OCI-M2 (cell line): Measurements from ENCODE around the gene SPTSSB.

Experiments used
- DNase-seq: peaks from one replicate; lab custom pipeline; 2025; ENCODE audit not compliant: unreplicated experiment; lab: John Stamatoyannopoulos, UW

SPTSSB gene

DNA sequence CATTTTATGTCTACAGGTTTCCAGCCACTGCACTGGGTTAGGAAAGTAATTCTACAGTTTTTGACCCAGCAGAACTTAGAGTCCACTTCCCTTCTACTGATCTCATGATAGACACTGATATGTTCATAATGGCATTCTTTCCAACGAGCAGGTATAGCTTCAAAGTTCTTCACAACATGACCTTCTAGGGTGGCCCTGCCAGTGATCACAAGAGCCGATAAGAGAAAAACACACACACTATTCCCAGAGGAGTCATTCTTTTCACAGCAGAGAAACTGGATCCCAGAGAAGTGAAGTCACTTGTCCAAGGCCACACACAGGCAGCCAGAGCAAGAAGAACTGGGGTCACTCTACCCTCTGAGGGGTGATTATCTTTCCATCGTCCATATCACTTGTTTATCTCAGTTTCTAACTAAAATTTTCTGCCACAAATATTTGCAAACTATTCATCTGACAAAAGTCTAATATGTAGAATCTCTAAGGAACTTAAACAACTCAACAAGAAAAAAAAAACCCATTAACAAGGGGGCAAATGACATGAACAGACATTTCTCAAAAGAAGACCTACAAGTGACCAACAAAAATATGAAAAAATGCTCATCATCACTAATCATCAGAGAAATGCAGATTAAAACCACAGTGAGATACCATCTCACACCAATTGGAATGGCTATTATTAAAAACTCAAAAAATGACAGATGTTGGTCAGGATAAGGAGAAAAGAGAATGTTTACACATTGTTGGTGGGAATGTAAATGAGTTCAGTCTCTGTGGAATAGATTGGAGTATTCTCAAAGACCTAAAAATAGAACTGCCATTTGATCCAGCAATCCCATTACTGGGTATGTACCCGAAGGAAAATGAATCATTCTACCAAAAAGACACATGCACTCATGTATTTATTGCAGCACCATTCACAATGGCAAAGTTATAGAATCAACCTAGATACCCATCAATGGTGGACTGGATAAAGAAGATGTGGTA is 31.5 kb downstream of the SPTSSB start:
- DNase-seq = no peak

DNA sequence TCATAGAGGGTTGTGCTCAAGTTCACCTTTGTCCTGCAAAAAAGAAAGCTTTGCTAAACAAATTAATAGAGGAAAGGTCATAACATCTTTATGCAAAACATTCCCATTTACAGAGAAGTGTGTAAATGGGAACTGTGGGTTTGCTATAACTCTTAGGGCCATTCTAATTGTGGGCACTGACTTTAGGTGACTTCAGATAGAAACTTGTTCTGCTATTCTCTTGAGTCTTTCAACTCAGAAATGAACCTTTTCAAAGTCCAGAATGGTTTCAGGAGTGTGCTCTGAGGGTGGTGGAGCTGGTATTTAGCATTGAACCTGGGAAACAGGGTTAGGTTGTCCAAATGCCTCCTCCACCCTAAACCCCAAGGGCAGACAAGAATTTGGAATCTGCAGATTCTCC is 34.0 kb downstream of the SPTSSB start:
- no peak for DNase-seq

DNA sequence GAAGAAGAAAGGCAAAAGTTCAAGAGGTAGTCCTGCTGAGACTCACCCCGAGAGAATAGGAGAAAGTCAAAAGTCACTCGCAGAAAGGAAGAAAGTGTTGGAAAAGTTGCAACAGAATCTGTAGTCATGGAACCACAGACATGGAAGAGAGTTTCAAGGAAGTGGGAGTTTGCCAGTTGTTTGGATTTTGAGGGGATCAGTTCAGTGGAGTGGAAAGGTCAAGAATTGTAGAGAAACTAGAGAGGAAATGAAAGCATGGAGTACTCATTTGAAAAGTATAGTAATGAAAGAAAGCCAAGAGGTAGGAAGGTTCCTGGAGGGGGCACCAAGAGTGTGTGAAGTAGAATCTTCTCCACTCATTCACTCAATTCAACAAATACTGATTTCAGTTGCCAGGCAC is 34.7 kb downstream of the SPTSSB start:
- no peak for DNase-seq

DNA sequence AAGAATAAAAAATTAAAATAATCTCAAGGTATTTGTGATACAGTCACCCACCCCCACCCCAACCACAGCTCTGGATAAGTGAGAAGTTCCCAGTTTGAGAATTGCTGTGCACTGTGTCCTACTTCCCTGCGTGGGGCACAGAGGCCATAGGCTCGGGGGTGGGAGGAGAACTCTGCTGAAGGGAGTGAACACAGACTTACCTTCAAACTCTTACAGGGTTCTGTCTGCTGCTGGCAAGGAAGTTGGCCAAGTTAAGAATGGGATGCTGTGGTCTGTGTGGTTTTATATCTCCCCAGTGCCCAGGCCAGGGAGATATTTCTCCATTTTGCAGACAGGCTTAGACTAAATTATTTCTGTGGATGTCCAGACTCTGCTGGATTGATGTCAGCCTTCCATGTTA is 37.6 kb downstream of the SPTSSB start:
- no peak for DNase-seq

DNA sequence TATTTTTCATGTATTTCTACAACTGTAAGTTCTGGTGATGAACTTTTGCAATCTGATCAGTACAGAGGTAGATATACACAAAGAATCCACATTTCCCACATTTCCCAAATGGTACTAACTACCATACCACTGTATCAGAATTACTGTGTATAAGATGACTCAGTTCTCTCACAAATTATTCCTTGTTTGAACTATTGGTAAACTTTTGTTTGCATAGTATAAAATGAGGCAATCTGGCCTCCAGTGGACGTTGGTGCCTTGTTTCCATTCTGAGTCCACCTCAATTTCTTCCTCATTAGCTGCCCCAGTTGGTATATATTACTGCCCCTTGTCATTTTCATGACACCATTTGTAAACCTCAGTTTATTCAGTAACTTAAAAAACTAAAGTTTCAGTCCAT is 38.5 kb downstream of the SPTSSB start:
- DNase-seq = no peak

DNA sequence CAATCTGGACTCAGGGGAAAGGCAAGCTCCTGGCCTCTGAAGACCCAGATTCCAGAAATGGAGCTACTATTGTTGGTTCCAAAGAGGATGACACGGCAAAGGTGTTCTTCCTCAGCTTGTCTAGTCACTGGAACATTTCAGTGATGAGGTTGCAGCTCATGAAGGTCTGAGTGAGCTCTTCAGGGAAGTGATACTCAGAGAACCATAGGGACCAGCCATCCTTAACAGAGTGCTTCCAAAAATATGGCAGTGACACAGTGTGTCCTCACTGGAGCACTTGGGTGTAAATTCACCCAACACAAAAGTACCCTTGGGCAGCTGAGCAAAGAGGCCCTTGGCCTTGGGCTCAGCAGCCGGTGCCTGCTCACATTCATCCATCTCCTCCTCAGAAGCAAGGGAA is 46.3 kb downstream of the SPTSSB start:
- no peak for DNase-seq

DNA sequence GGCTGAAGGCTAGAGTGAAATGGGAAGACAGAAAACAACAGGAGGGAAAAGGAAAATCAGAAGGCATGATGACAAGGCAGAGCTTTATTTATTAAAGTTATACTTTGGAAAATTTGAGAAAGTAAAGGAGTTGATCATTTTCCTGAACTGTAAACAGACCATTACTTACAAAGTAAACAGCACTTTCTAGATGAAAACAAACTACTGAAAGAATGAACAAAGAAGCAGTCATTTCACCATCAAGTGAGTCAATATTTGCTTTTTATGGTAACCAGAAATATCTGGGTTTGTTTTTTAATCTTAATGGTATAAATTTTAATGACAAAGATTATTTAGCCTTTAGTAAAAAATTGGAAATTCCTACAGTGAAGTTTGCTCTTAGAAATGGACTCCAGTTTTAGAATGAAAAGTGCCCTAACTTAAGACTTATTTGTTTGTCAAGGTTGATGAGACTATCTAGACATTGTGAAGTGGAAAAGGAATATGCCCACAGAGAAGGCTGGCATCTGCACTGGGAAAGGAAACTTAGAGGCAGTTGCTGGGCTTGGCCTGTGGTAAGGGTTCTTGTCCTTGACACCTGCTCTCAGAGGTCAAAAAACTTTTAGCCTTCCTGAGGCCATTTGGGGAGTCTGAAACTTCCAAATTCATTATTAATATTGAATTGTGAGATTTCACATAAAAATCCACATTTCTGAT is 47.2 kb downstream of the SPTSSB start:
- no peak for DNase-seq

DNA sequence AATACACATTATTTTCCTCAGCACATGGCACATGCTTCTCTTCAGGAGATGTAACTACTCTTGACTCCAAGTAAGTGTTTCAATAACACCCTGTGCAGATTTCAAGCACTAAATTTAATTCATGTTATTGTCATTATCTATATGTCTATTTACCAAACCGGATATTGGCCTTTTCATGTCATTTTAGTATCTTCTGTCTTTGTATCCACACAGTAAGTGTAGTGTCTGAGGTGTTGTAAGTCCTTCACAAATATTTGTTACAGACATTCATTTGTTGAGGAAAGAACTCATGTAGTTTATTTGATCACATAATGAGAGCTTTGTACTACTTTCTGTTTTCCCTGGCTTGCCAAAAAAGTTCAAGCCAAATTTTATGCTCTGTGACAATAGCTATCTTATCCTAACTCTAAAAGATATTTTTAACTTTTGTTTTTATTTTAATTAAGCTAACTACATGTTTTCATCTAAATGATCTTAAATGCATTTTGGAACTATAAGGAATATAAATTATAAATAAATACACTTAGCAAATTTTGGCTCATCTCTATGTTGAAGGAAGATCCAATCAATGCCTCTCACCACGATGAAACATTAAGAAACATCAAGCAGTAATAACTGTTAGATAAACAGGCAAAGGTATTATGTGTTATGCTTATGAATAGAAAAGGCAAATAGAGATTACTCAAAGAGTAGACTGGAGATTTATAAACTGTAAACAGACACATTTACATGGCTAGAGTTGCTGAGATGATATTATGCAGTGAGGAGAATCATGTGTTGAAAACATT is 48.3 kb downstream of the SPTSSB start:
- no peak for DNase-seq

DNA sequence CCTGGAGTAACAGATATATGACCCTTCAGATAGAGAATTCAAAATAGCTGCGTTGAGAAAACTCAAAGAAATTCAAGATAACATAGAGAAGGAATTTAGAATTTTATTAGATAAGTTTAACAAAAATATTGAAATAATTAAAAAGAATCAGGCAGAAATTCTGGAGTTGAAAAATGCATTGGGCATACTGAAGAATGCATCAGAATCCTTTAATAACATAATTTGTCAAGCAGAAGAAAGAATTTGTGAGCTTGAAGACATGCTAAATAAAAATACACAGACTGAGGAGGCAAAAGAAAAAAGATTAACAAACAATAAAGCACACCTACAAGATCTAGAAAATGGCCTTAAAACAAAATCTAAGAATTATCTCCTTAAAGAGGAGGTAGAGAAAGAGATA is 50.5 kb downstream of the SPTSSB start:
- no peak for DNase-seq

DNA sequence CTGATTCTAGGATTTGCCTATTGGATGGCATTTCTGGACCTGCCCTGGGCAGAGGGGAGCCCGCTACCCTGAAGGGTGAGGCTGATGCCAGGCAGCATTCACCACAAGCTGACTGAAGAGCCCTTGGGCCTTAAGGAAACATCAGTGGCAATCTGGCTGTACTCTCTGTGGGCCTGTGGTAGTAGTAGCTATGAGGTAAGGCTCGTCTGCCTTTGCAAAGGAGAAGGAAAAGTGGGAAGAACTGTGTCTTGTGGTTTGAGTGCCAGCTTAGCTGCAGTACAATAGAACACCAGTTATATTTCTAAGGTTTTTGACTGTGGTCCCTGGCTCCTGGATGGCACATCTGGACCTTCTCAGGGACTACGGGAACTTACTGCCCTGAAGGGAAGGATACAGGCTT is 51.5 kb downstream of the SPTSSB start:
- DNase-seq = no peak

DNA sequence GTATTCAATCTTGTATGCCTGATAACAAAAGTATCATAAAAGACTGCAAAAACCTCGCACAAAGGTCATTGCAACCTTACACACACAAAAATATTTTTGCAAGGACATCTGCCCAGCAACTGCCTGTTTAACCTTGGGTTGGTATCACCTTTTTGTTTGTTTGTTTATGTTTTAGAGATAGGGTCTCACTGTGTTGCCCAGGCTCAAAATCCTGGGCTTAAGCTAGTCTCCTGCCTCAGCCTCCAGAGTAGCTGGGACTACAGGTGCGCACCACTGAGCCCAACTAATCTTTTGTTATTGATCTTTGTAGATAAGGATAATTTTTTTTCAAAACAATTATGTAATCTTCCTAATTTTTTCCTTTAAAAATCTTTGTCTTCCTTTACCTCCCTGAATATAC is 54.2 kb downstream of the SPTSSB start:
- DNase-seq = no peak

DNA sequence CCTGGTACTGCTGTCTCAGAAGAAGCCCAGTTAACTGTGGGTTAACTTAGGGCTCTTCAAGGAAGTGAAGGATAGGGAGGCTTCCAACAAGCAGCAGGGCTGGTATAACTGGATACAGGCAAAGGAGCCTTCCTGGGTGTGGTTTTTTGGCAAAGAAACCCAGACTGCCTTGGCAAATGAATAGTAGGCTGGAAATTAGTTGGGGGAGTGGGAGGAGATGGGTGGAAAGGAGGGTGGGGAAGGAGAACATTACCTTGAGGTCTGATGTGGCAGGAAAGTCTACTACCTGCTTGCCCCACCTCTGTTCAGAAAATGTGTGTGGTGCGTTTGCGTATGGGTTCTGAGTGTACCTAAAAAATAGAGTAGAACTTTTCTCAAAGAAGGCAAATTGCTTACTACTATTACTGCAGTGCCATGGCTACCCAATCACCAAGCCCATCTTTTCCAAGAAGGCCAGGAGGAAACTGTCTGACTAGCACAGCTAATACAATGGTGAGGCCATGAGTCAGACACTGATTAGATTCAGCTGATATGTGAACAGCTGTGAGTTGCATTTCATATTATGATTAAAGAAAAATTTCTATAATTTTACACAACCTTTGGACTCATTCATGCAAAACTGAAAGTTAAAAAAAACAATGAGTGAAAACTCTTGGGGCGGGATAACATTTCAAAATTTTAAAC is 55.2 kb downstream of the SPTSSB start:
- no peak for DNase-seq

DNA sequence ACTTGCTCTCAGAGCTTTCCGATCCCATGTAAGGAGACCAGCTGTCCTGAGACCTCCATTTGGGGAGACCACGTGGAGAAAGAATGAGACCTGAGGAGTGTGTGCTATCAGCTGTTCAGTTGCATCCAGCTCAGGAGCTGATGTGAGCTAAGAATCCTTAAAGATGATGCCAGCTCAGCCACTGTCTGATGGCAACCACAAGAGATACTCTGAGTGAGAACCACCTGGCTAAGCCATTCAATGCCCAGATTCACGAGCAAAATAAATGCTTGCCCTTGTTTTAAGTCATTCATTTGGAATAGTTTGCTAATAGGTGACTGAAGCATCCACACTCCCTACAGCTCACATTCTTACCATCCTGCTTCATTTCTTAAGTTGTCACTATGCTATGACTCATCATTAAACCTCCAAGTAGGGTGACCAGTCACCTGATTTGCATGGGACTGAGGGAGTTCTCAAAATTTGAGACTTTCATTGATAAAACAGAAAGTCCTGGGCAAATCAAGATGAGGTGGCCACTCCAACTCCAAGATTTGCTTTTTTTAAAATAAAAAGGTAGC is 56.4 kb downstream of the SPTSSB start:
- no peak for DNase-seq

DNA sequence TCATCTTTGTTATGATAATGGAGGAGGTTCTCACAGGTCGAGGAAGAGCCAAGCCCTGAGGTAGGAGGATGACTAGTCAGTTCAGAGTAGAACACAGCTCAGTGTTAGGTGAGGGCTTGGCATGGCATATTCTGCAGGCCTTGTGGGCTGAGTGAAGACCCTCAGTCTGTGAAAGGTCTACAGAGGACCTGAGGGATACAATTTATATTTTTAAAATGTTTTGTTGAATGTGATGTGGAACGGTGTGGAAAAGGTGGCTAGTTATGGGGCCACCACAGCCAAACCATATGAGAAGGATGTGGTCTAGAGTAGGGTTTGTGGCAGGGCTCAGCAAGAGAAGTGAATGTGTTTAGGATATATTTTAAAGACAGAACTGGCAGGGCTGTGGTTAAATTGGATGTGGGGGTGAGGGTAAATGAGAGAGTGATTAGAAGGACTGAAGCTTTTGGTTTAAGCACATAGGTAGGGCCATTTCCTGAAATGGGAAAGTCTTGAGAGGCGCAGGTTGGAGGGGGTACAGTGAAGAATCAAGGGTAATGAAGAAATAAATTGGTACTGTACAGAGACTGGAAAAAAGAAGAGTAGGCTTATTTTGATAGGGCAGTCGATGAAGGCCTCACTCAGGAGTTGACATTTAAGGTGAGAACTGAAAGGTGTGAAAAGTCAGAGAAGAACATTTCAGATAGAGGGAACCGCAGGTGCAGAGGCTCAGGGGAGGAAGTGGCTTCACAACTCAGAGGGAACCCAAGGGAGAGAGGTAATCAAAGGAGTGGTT is 60.5 kb downstream of the SPTSSB start:
- DNase-seq = no peak

DNA sequence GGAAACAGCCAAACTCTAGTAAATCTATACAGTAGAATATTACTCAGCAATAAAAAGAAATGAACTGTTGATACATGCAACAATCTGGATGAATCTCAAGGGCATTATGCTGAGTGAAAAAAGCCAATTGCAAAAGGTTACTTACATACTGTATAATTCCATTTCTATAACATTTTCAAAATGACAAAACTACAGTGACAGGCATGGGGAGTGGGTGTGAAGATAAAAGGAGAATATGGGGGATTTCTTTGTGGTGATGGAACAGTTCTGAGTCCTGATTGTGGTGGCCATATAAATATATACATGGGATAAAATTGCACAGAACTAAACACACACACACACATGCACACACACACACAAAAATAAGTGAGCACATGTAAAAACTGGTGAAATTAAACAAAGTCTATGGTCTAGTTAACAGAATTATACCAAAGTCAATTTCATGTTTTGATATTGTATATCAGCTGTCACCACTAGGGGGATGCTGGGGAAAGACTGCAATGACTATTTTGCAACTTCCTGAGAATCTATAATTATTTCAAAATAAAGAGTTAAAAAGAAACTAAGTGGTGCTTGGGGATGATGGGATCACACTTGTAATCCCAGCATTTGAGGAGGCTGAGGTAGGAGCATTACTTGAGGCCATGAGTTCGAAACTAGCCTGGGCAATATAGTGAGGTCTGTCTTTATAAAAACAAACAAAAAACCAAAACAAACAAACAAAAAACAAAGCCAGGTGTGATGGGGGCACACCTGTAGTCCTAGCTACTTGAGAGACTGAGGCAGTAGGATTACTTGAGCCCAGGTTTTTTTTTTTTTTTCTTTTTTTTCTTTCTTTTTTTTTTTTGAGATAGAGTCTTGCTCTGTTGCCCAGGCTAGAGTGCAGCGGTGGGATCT is 66.0 kb downstream of the SPTSSB start:
- no peak for DNase-seq

DNA sequence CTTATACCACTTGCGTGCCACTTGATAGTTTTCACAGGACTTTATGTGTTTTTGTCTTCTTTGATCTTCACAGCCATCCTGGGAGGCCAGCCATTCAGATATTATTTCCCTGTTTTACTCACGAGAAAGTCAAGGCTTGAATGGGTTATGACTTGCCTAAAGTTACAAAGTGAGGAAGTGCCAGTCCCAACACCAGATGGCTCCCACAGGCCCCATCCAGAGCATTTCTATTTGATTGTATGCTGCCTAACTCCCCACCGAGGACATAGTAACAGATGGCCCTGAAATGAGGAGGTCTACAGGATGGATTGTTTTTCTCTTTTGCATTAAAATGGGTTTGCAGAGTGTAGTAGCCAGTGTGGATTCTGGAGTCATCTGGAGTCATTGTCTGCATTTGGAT is 74.5 kb downstream of the SPTSSB start:
- DNase-seq = no peak

DNA sequence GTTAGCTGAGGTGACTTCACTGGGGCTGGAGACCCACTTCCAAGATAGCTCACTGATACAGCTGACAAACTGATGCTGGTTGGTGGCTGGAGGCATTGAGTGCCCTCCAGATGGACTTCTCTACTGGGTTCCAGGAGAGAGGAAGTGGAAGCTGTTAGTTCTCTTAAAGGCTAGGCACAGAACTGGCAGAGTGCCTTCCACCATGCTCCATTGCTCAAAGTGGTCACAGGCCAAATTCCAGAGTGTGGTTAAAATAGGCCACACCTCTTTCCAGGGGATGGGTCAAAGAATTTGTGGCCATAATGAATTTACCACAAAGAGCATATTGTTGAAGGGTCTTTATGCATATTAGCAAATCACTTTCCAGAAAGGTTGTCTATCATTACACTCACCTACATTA is 76.0 kb downstream of the SPTSSB start:
- no peak for DNase-seq
